GM18861 (cell line): ENCODE measurements around the gene ALB.
"Not testable (repeated sequence)": the region's sequence is repeated elsewhere in the genome, so short reads cannot be mapped to it uniquely, and the experiment has no call there.

Experiments used
- ATAC-seq: cut with Tn5 transposase; IDR thresholded peaks from one replicate; pipeline ENCODE4 v1.9.1; 2021; ENCODE audit not compliant: unreplicated experiment

ALB gene

DNA sequence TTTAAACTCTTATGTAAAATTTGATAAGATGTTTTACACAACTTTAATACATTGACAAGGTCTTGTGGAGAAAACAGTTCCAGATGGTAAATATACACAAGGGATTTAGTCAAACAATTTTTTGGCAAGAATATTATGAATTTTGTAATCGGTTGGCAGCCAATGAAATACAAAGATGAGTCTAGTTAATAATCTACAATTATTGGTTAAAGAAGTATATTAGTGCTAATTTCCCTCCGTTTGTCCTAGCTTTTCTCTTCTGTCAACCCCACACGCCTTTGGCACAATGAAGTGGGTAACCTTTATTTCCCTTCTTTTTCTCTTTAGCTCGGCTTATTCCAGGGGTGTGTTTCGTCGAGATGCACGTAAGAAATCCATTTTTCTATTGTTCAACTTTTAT lies at the start of gene ALB:
TSS of gene ALB (plus strand) at position 246 of the 400 bp plus-strand sequence. CDS start at position 287, 41 bp downstream.
- no peak for ATAC-seq

DNA sequence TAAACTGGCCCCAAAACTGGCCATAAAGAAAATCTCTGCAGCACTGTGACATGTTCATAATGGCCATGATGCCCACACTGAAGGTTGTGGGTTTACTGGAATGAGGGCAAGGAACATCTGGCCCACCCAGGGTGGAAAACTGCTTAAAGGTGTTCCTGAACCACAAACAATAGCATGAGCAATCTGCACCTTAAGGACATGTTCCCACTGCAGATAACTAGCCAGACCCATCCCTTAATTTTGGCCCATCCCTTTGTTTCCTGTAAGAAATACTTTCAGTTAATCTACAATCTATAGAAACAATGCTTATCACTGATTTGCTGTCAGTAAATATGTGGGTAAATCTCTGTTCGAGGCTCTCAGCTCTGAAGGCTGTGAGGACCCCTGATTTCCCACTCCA lies 46.9 kb upstream of the ALB start:
- not testable (repeated sequence) for ATAC-seq

- not testable (repeated sequence) for ATAC-seq
Measured at GRCh38 chr4:73369506-73370199, 34.4 kb upstream of the ALB start.

DNA sequence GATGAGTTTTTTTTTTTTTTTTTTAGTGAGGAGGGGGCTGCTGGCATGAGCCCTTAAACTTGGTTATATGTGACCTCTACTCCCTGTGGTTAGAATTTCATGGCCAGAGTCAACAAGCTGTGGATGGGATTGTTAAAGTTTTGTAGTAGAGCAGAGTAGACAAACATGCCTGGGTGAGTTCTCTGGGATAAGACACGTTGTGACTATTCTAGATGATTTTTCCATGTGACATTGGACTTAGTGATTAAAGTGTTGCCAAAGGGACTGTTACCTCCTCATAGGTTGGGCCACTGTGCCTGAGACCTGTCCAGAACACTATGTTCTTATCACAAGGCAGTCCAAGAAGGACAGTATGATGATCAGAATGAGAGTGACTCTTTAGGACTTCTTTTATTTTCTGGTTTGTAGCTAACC lies 28.8 kb upstream of the ALB start:
- ATAC-seq: no peak

- ATAC-seq: no peak
Measured at GRCh38 chr4:73376251-73376650, 27.8 kb upstream of the ALB start.

DNA sequence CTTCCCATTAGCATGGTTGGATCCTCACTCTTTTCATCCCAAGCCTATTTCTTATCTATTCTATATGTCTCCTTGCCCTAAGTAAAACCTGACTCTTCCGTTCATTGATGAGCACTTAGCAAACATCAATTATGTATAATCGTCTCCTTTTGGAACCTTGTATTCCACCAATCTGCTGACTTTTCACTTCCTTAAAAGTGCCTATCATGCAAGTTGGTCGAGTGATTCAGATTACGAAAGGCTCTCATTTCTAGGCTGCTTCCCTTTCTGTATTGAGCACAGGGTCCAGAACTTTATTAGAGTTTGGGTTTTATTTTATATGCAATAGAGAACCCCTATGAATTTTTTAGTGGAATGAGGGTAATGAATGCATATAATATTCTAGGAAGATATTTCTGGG lies 27.1 kb upstream of the ALB start:
- ATAC-seq: no peak

GRCh38 chr4:73378887-73379286 lies 25.2 kb upstream of the ALB start:
- no peak for ATAC-seq

GRCh38 chr4:73379946-73380345 lies 24.1 kb upstream of the ALB start:
- ATAC-seq: no peak

DNA sequence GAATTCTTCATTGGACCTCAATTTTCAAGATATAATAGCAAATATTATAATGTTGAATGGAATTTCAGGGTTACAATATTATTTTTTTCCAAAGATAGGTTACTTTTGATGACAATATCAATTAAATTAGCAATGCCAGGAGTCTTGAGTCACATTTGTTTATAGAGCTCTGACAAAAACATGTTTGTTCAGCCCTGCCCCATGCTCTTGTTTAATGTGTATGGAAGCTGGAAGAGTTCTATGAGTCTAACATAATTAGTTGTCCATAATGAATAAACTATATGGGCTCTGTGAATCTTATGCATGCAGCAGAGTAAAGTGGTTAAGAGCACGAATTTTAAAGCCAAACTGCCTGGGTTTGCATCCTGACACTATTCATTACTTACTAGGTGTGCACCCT lies 22.9 kb upstream of the ALB start:
- ATAC-seq: no peak

DNA sequence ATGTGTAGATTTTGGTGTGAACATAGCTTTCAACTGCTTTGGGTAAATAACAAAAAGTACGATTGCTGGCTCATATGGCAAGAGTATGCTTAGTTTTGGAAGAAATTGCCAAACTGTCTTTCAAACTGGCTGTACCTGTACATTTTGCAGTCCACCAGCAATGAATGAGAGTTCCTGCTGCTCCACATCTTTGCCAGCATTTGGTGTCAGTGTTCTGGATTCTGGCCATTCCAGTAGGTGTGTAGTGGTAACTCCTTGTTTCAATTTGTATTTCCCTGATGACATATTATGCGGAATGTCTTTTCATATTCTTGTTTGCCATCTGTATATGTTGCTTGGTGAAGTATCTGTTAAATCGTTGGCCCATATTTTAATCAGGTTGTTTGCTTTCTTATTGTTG lies 20.6 kb upstream of the ALB start:
- ATAC-seq: no peak

- no peak for ATAC-seq
Measured at GRCh38 chr4:73387552-73387951, 16.5 kb upstream of the ALB start.

DNA sequence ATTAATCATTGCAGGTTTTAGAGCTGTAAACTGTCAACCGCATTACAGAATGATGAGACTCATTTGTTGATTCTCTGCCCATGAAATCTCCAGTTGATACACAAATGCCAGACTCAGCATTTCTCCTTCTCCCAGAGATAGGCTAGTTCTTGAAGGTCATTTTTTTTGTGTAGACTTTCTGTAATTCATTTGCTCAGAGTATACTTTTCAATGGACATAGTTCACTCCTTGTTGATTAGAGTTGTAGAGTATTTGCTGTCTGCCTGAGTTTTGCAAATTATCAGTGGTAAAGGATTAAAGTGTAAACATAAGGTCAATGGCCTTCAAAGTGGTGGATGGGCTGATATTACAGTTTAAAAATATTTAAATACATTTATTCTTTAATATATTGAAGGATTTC lies 15.2 kb upstream of the ALB start:
- ATAC-seq: no peak

GRCh38 chr4:73389663-73390062 lies 14.4 kb upstream of the ALB start:
- not testable (repeated sequence) for ATAC-seq

GRCh38 chr4:73391774-73392173 lies 12.3 kb upstream of the ALB start:
- ATAC-seq: no peak

GRCh38 chr4:73392936-73393335 lies 11.2 kb upstream of the ALB start:
- ATAC-seq: no peak

GRCh38 chr4:73396304-73396703 lies 7.8 kb upstream of the ALB start:
- ATAC-seq: no peak

DNA sequence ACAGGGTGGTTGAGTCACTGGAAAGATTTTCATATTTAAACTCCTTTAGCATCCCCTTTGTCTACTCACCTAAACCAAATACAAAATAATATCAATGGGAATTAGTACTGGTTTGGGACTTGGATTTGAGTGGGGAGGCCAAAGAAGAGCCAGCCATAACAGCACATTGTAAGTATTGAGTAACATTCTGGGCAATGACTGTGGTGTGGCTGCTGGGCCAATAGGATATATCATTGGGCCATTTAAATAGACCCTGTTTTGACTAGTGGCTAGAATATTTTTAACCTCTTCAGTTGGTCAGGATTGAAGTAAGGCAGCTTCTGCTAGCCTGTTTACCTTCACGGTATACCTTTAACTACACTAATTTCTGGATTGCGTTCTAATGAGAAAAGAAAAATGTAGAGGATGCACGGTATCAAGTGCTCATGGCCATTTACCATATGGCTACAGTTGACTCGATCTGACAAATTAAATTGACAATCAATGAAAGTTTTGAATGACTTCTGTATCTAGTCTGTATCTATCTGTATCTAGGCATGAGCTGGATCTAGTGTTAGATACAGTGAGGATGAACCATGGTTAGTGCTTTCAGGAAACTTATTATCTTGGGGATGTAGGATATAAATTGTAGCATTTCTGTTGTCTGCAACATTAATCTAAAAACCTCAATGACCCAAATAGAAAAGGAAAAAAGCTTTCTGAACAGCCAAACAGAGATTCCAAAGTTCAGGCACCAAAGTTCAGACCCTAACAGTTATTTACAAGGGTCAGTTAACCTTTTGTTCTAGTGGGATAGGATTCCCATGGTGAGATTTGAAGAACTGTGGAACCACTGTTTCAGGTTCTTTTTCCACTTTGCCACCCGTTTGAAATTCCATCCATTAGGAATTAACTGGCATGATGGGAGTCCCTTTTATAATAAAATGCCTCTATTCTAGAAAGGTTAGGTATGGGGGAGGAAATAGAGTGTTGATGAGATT lies 6.8 kb upstream of the ALB start:
- ATAC-seq: no peak

DNA sequence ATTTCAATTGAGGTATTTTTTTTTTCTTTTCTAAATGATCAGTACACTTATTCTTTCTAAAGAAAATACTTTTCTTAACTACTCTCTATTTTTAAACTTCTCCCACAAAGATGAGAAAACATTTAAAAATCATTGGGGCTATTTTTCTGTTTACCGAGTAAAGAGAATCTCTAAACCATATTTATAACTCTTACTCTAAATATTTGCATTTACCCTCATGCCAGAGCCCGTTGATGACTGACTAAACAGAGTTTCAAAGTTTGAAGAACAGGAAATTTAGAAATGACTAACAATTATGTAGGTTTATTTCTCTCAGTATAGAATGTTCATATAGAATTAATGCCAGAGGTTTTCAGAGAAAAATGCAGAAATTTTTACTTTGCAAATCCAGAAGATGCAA lies 2.7 kb upstream of the ALB start:
- no peak for ATAC-seq

DNA sequence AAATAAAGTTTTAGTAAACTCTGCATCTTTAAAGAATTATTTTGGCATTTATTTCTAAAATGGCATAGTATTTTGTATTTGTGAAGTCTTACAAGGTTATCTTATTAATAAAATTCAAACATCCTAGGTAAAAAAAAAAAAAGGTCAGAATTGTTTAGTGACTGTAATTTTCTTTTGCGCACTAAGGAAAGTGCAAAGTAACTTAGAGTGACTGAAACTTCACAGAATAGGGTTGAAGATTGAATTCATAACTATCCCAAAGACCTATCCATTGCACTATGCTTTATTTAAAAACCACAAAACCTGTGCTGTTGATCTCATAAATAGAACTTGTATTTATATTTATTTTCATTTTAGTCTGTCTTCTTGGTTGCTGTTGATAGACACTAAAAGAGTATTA lies 370 bp downstream of the ALB start:
- no peak for ATAC-seq

GRCh38 chr4:73405138-73405537 lies 1.1 kb downstream of the ALB start:
- ATAC-seq: no peak

DNA sequence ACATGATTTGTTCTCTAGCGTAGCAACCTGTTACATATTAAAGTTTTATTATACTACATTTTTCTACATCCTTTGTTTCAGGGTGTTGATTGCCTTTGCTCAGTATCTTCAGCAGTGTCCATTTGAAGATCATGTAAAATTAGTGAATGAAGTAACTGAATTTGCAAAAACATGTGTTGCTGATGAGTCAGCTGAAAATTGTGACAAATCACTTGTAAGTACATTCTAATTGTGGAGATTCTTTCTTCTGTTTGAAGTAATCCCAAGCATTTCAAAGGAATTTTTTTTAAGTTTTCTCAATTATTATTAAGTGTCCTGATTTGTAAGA lies 2.4 kb downstream of the ALB start:
- ATAC-seq: no peak

DNA sequence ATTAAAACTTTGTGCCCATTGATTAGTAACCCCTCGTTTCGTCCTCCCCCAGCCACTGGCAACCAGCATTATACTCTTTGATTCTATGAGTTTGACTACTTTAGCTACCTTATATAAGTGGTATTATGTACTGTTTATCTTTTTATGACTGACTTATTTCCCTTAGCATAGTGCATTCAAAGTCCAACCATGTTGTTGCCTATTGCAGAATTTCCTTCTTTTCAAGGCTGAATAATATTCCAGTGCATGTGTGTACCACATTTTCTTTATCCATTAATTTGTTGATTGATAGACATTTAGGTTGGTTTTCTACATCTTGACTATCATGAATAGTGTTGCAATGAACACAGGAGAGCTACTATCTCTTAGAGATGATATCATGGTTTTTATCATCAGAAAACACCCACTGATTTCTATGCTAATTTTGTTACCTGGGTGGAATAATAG lies 3.2 kb downstream of the ALB start:
- ATAC-seq: no peak
